Tibial artery (tissue), 4 donors: Measurements from ENCODE around the gene MGST2.

Source experiments
- DNase-seq, 2 donors: peaks; one replicate each; pipeline ENCODE4 v3.0.0-alpha.2; 2019
- H3K27ac ChIP-seq, 2 donors: fragments of 200-600 bp; sonication (generic) in 1 of 2; 1 replicate in 1 of 2; 2 replicates in 1 of 2; pipeline ENCODE4 v1.5.1; 2018 to 2019; ENCODE audit warnings: mild to moderate bottlenecking in 1 of 2
- H3K27me3 ChIP-seq, 2 donors: fragments of 200-600 bp; sonication (generic) in 1 of 2; one replicate each; pipeline versions ENCODE4 v1.5.1 to v1.6.0; 2016 to 2019
- H3K36me3 ChIP-seq, 3 donors: fragments of 200-600 bp; sonication (generic) in 2 of 3; one replicate each; pipeline ENCODE4 v1.5.1; 2016 to 2019; ENCODE audit warnings: mild to moderate bottlenecking in 2 of 3
- H3K4me1 ChIP-seq, 4 donors: fragments of 200-600 bp; sonication (generic) in 2 of 4; 1 replicate in 3 of 4; 2 replicates in 1 of 4; pipeline ENCODE4 v1.5.1; 2016 to 2019
- H3K4me3 ChIP-seq, 2 donors: fragments of 200-600 bp; sonication (generic) in 1 of 2; 1 replicate in 1 of 2; 2 replicates in 1 of 2; pipeline ENCODE4 v1.5.1; 2018 to 2019; ENCODE audit warnings: mild to moderate bottlenecking in 2 of 2
- H3K9me3 ChIP-seq, 3 donors: fragments of 200-600 bp; sonication (generic) in 1 of 3; one replicate each; pipeline ENCODE4 v1.5.1; 2016 to 2019
- CTCF ChIP-seq, 2 experiments: fragments of 200-600 bp in 1 of 2; fragments of 450-650 bp in 1 of 2; IDR thresholded peaks; one replicate each; pipeline ENCODE4 v1.5.1; 2017 to 2019; ENCODE audit warnings: antibody characterized with exemption in 2 of 2, mild to moderate bottlenecking in 1 of 2, moderate library complexity in 1 of 2
- intact Hi-C: fragments of 100-400 bp; cut with DNase I; formaldehyde crosslinking; loops from one replicate; pipeline ENCODE4 v1.15.0; 2023; ENCODE audit warnings: low total_unique reads

The MGST2 gene

GRCh38 chr4:139668658-139669201, 3.1 kb downstream of the MGST2 start:
- DNase-seq = no peak
- Histone ChIP-seq H3K36me3 (peaks cover 0 to 8% (median 8%) of the 10 kb centered on the region in 3 donors), H3K4me3 (no peak overlapping the region), H3K4me1 (peaks cover 0 to 23% (median 12%) of the 10 kb centered on the region in 4 donors), H3K27me3 (no peaks in the 10 kb centered on the region), H3K27ac (no peak overlapping the region), H3K9me3 (no peaks in the 10 kb centered on the region)
- intact Hi-C loops = no loop called here
- no peak for TF ChIP-seq CTCF (IDR thresholded peaks at IDR 0.05)

- Histone ChIP-seq H3K9me3 (no peaks in the 10 kb centered on the region), H3K36me3 (peaks cover 0 to 8% (median 8%) of the 10 kb centered on the region in 3 donors), H3K4me3 (no peak overlapping the region), H3K27ac (no peak overlapping the region), H3K27me3 (no peaks in the 10 kb centered on the region), H3K4me1 (peaks cover 0 to 23% (median 12%) of the 10 kb centered on the region in 4 donors)
- no peak for TF ChIP-seq CTCF (IDR thresholded peaks at IDR 0.05)
- no peak for DNase-seq
- intact Hi-C loops = no loop called here
These were observed 3.7 kb downstream of the MGST2 start for GRCh38 chr4:139669335-139669734.

- Histone ChIP-seq H3K27ac (no peak overlapping the region), H3K36me3 (peaks cover 0 to 8% (median 8%) of the 10 kb centered on the region in 3 donors), H3K4me1 (peaks cover 0 to 22% (median 12%) of the 10 kb centered on the region in 4 donors), H3K9me3 (no peaks in the 10 kb centered on the region), H3K27me3 (no peaks in the 10 kb centered on the region), H3K4me3 (no peak overlapping the region)
- intact Hi-C loops = no loop called here
- no peak for TF ChIP-seq CTCF (IDR thresholded peaks at IDR 0.05)
- DNase-seq = no peak
These were observed 4.3 kb downstream of the MGST2 start for GRCh38 chr4:139669890-139670289.

GRCh38 chr4:139670775-139671174, 5.2 kb downstream of the MGST2 start:
- no peak overlapping the region for H3K27ac ChIP-seq
- peaks cover 0 to 8% (median 8%) of the 10 kb centered on the region in 3 donors for H3K36me3 ChIP-seq
- no peak overlapping the region for H3K4me3 ChIP-seq
- intact Hi-C loops = no loop called here
- H3K9me3 ChIP-seq = no peaks in the 10 kb centered on the region
- DNase-seq = no peak
- H3K27me3 ChIP-seq = no peaks in the 10 kb centered on the region
- peaks cover 0 to 17% (median 8%) of the 10 kb centered on the region in 4 donors for H3K4me1 ChIP-seq
- TF ChIP-seq CTCF (IDR thresholded peaks at IDR 0.05) = no peak

GRCh38 chr4:139672215-139672614, 6.6 kb downstream of the MGST2 start:
- no peak for DNase-seq
- no peak for TF ChIP-seq CTCF (IDR thresholded peaks at IDR 0.05)
- Histone ChIP-seq H3K27ac (no peak overlapping the region), H3K9me3 (no peaks in the 10 kb centered on the region), H3K36me3 (peaks cover 0 to 8% (median 8%) of the 10 kb centered on the region in 3 donors), H3K27me3 (no peaks in the 10 kb centered on the region), H3K4me3 (no peak overlapping the region), H3K4me1 (peaks cover 0 to 9% (median 4%) of the 10 kb centered on the region in 4 donors)
- intact Hi-C loops = no loop called here

- TF ChIP-seq CTCF (IDR thresholded peaks at IDR 0.05) = no peak
- Histone ChIP-seq H3K4me3 (no peak overlapping the region), H3K9me3 (no peaks in the 10 kb centered on the region), H3K4me1 (peaks cover 0 to 5% (median 2%) of the 10 kb centered on the region in 4 donors), H3K27me3 (no peaks in the 10 kb centered on the region), H3K27ac (no peak overlapping the region), H3K36me3 (peaks cover 0 to 8% (median 8%) of the 10 kb centered on the region in 3 donors)
- DNase-seq = no peak
- intact Hi-C loops = no loop called here
These were observed 7.1 kb downstream of the MGST2 start for GRCh38 chr4:139672732-139673131.
